ENCODE results near the gene TEFM.
"Not testable (repeated sequence)": the region's sequence is repeated elsewhere in the genome, so short reads cannot be mapped to it uniquely, and the experiment has no call there.

- not testable (repeated sequence) for TF ChIP-seq POLR2A (IDR thresholded peaks at IDR 0.05); CTCF (IDR thresholded peaks at IDR 0.05); EP300 (IDR thresholded peaks at IDR 0.05; ENCODE audit: low read depth)
These were observed 23.8 kb upstream of the TEFM start for GRCh38 chr17:30929861-30930260.
